AG04450 (cell line): ENCODE data around the gene KCTD18. TPM values are rescaled to one million over a fixed set of nuclear protein-coding genes. Genes with fewer than 3 reads are reported as not detected.

Source experiments
- CTCF ChIA-PET: fragments of 300-600, 350-600 bp; formaldehyde crosslinking; extraction: SDS; loops from one replicate; lab custom pipeline; 2022; ENCODE audit warnings: antibody characterized with exemption, inconsistent platforms; lab: Charles Lee
- POLR2A ChIA-PET: fragments of 350-600 bp; formaldehyde crosslinking; extraction: SDS; loops from one replicate; lab custom pipeline; 2021; ENCODE audit warnings: antibody characterized with exemption, inconsistent platforms; lab: Yijun Ruan, JAX
- DNase-seq: peaks from one replicate; pipeline ENCODE4 v3.0.0-alpha.2; 2011; ENCODE audit warnings: low read depth, low spot score
- H3K27ac ChIP-seq: one replicate; pipeline ENCODE4 v1.5.1; 2012; ENCODE audit warnings: low read depth, low read length, control low read depth
- H3K27me3 ChIP-seq: one replicate; pipeline ENCODE4 v1.6.0; 2012; ENCODE audit warnings: low read length; ENCODE audit not compliant: control insufficient read depth, insufficient read depth
- H3K4me3 ChIP-seq: 2 replicates; pipeline ENCODE4 v1.5.1; 2011; ENCODE audit warnings: mild to moderate bottlenecking, low read depth, low read length, control low read depth
- H3K9me3 ChIP-seq: 2 replicates; pipeline ENCODE4 v1.5.1; 2012; ENCODE audit warnings: low read length; ENCODE audit not compliant: control insufficient read depth, insufficient read depth
- CTCF ChIP-seq: IDR thresholded peaks from 2 replicates; pipeline ENCODE4 v1.5.1; 2011; ENCODE audit warnings: low read depth, low read length, control low read depth, inconsistent platforms
- polyA plus RNA-seq: library from polyadenylated mRNA; depleted of rRNA; stranded (reverse); fragments of >200 nt; gene quantifications from 2 replicates; pipeline ENCODE4 v1.2.3, GENCODE V29; 2011

KCTD18 gene
- polyA plus RNA-seq, 1 experiment = 13.8 TPM

- no peak for DNase-seq
- CTCF ChIA-PET = interaction anchor here (0.5 to 6.5 kb wide), 19 partner anchors 9 to 539 kb away, joined by 3 to 69 read pairs (median 4); partner anchors contain the start of gene KCTD18
- Histone ChIP-seq H3K27ac (no peak overlapping the region), H3K4me3 (no peak overlapping the region), H3K9me3 (no peaks in the 10 kb centered on the region), H3K27me3 (no peaks in the 10 kb centered on the region)
- POLR2A ChIA-PET = interaction anchor here (0.5 to 0.6 kb wide), 2 partner anchors 63 to 211 kb away, joined by 3 to 8 read pairs; no protein-coding TSS in a partner anchor
- peak; percentile 54 for TF ChIP-seq CTCF
Measured at GRCh38 chr2:200483729-200484198, 26.1 kb downstream of the KCTD18 start.

DNA sequence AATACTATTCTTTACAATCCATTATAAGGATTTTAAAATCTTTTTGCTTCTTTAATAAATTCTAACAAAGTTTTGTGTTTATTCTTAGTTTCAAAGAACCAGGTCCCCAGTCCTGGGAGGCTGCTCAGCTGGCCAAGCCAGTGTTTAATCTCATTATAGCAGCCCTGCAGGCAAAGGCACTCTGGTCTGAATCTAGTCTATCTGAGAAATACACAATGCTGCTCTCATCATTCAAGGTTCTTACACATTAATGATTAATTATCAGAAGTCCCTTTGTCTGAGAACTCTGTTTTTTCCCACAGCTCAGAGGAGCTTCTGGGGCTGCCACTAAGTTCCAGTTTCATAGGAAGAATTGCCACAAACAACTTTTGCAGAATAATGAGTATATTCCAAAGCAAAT, 27.7 kb downstream of the KCTD18 start:
- POLR2A ChIA-PET = no interaction called here
- CTCF ChIA-PET = interaction anchor here (0.7 to 6.5 kb wide), 15 partner anchors 10 to 512 kb away, joined by 3 to 69 read pairs (median 5); no protein-coding TSS in a partner anchor

GRCh38 chr2:200479692-200480265, 30.1 kb downstream of the KCTD18 start:
- no peak overlapping the region for H3K4me3 ChIP-seq
- no peaks in the 10 kb centered on the region; the same call in 1 of the 2 replicates for H3K9me3 ChIP-seq
- H3K27me3 ChIP-seq = no peaks in the 10 kb centered on the region
- CTCF ChIA-PET = interaction anchor here (1.0 to 2.6 kb wide), 8 partner anchors 18 to 509 kb away, joined by 3 to 17 read pairs (median 6); no protein-coding TSS in a partner anchor
- DNase-seq = peak; percentile 54
- POLR2A ChIA-PET = no interaction called here
- TF ChIP-seq CTCF = no peak
- H3K27ac ChIP-seq = peak overlapping the region; percentile 89

More for the DNA sequence above, 27.7 kb downstream of the KCTD18 start:
- Histone ChIP-seq H3K4me3 (no peak overlapping the region), H3K27me3 (no peaks in the 10 kb centered on the region), H3K9me3 (no peaks in the 10 kb centered on the region; the same call in 1 of the 2 replicates), H3K27ac (no peak overlapping the region)
- DNase-seq = no peak
- TF ChIP-seq CTCF = no peak

- TF ChIP-seq CTCF = no peak
- H3K27me3 ChIP-seq = no peaks in the 10 kb centered on the region
- H3K27ac ChIP-seq = peak overlapping the region; percentile 54
- no peak overlapping the region for H3K4me3 ChIP-seq
- POLR2A ChIA-PET = no interaction called here
- CTCF ChIA-PET = interaction anchor here (0.6 kb wide), 2 partner anchors 8 to 111 kb away, joined by 4 to 7 read pairs; no protein-coding TSS in a partner anchor
- H3K9me3 ChIP-seq = no peaks in the 10 kb centered on the region; the same call in 1 of the 2 replicates
- DNase-seq = no peak
Measured at GRCh38 chr2:200477667-200478131, 32.2 kb downstream of the KCTD18 start.

GRCh38 chr2:200476836-200477235, 33.0 kb downstream of the KCTD18 start:
- POLR2A ChIA-PET = no interaction called here
- Histone ChIP-seq H3K27me3 (no peaks in the 10 kb centered on the region), H3K4me3 (no peak overlapping the region), H3K9me3 (no peaks in the 10 kb centered on the region; the same call in 1 of the 2 replicates), H3K27ac (no peak overlapping the region)
- DNase-seq = no peak
- CTCF ChIA-PET = interaction anchor here (0.9 to 1.9 kb wide), 3 partner anchors 9 to 503 kb away, joined by 3 to 5 read pairs (median 5); no protein-coding TSS in a partner anchor
- TF ChIP-seq CTCF = no peak
